Measurements from ENCODE around the gene DDI1.

DNA sequence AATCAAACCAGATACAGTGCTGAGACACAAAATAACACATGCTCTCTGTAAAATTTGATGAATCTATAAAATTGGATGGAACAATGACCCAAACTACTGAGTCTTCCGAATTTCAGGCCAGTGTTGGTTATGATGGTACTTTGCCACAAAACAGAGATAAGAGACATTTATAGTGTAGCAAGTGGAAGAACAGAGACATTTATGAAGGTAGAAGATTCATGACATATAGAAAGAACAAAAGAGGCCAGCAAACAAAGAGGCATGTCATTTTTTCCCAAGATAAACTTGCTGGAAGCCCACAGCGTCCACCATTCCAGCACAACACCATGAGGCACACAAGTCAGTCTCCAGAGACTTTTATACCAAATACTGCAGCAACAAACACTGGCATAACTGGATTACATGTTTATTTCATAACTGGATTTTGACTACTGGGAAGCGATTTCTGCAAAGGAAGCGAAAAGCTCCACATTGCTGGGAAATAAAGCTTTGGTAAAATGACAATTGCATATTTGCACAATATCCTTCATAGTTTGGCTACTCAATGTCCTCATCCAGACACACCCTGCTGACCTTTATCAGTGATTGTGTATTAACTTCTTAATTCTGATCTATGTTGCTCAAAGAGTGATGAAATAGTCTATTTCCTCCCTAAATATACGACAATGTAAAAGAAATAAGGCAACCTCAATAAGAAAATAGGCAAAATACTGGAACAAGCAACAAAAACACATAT, 17.5 kb downstream of the DDI1 start:
- TF ChIP-seq, protein P1, sequence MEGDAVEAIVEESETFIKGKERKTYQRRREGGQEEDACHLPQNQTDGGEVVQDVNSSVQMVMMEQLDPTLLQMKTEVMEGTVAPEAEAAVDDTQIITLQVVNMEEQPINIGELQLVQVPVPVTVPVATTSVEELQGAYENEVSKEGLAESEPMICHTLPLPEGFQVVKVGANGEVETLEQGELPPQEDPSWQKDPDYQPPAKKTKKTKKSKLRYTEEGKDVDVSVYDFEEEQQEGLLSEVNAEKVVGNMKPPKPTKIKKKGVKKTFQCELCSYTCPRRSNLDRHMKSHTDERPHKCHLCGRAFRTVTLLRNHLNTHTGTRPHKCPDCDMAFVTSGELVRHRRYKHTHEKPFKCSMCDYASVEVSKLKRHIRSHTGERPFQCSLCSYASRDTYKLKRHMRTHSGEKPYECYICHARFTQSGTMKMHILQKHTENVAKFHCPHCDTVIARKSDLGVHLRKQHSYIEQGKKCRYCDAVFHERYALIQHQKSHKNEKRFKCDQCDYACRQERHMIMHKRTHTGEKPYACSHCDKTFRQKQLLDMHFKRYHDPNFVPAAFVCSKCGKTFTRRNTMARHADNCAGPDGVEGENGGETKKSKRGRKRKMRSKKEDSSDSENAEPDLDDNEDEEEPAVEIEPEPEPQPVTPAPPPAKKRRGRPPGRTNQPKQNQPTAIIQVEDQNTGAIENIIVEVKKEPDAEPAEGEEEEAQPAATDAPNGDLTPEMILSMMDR (IDR thresholded peaks at IDR 0.05; ENCODE audit: low read depth, low read length, poor library complexity, severe bottlenecking), result no peak
- TF ChIP-seq EZH2phosphoT487 (IDR thresholded peaks at IDR 0.05; ENCODE audit: borderline replicate concordance, low read length), result no peak
